Measurements from ENCODE around the gene TMEM14A.

The TMEM14A gene

DNA sequence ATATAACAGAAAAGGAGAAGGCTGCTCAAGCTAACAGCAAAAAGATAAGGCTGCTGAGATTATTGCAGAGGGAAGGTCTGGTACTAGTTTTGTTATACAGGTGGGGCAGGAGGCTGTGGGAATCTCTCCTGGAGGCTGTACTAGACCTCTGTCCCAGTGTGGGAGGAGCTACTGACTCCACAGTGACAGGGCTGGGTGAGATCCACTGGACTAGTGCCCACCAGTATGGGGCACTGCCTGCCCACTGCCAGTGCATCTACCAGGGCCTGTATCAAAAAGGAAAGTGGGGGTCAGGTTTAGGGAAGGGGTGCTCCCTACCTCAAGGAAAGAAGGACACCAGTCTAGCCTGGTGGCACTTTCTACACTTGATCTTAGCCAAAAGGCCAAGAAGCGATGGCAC is 62.3 kb downstream of the TMEM14A start:
- no peak for DNase-seq (ENCODE audit: extremely low read depth, low read depth)
- TF ChIP-seq CTCF (IDR thresholded peaks at IDR 0.05; ENCODE audit: low read depth, low read length): no peak

DNA sequence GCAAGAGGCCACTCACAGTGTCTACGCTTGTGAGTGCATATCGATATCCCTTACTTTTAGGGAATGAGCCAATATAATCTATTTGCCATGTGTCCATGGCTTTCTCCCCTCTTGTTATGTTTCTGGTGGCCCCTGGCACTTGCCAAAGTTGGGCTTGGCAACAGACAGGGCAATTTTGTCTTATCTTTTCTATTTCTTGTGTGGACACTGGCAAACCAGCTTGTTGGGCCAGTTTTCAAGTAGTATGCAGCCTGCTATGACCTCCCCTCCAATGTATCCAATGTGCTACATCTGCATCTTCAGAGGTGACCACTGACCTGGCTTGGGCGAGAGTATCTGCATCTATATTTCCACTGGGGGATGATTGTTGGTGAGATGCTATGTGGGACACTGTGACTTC is 63.2 kb downstream of the TMEM14A start:
- DNase-seq (ENCODE audit: extremely low read depth, low read depth): no peak
- TF ChIP-seq CTCF (IDR thresholded peaks at IDR 0.05; ENCODE audit: low read depth, low read length): no peak

DNA sequence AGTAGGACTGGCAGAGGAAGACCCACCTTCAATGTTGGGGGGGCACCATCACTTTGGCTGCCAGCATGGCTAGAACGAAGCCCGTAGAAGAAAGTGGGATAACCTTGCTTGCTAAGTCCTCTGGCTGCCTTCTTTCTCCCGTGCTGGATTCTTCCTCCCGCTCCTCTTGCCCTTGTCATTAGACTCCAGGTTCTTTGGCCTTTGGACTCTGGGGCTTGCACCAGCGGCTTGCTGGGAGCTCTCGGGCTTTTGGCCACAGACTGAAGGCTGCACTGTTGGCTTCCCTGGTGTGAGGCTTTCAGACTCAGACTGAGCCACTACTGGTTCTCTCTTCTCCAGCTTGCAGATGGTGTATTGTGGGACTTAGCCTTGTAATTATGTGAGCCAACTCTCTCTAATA is 64.2 kb downstream of the TMEM14A start:
- no peak for DNase-seq (ENCODE audit: extremely low read depth, low read depth)
- no peak for TF ChIP-seq CTCF (IDR thresholded peaks at IDR 0.05; ENCODE audit: low read depth, low read length)

DNA sequence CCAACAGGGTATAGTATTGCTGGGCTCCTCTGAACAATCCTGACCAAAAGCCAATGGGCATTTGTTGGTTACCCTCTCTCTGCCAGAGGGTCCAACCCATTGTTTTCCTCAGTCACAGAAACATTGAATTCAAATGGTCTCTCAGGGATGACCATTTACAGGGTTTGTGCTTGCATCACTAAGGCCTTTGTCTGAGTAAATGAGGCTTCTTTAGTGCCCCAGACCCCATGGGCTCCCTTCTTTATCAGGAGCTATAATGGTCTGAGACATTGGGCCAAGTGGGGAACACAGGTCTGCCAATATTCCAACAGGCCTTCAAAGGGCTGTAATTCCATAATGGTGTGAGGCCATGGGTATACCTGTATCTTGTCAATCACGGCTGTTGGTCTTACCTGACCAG is 65.2 kb downstream of the TMEM14A start:
- DNase-seq (ENCODE audit: extremely low read depth, low read depth): no peak
- no peak for TF ChIP-seq CTCF (IDR thresholded peaks at IDR 0.05; ENCODE audit: low read depth, low read length)

Data from AG09319 (cell line).